ENCODE results near the gene PRPF40A.

PRPF40A gene

GRCh38 chr2:152651834-152652233, 65.4 kb downstream of the PRPF40A start:
- DNase-seq (ENCODE audit: low read depth in 2 of 2), result no peak

GRCh38 chr2:152650768-152651371, 66.4 kb downstream of the PRPF40A start:
- no peak for DNase-seq (ENCODE audit: low read depth in 2 of 2)

GRCh38 chr2:152649997-152650396, 67.3 kb downstream of the PRPF40A start:
- DNase-seq (ENCODE audit: low read depth in 2 of 2), result no peak

GRCh38 chr2:152648336-152648735, 68.9 kb downstream of the PRPF40A start:
- DNase-seq (ENCODE audit: low read depth in 2 of 2), result no peak

- DNase-seq (ENCODE audit: low read depth in 2 of 2), result no peak
These were observed 69.7 kb downstream of the PRPF40A start for GRCh38 chr2:152647552-152647951.

GRCh38 chr2:152646775-152647174, 70.5 kb downstream of the PRPF40A start:
- no peak for DNase-seq (ENCODE audit: low read depth in 2 of 2)

GRCh38 chr2:152646264-152646663, 71.0 kb downstream of the PRPF40A start:
- DNase-seq (ENCODE audit: low read depth in 2 of 2), result no peak

GRCh38 chr2:152644189-152644873, 72.9 kb downstream of the PRPF40A start:
- no peak for DNase-seq (ENCODE audit: low read depth in 2 of 2)

GRCh38 chr2:152638590-152638989, 78.7 kb downstream of the PRPF40A start:
- no peak for DNase-seq (ENCODE audit: low read depth in 2 of 2)

GRCh38 chr2:152638056-152638455, 79.2 kb downstream of the PRPF40A start:
- DNase-seq (ENCODE audit: low read depth in 2 of 2), result no peak

- no peak for DNase-seq (ENCODE audit: low read depth in 2 of 2)
These were observed 80.0 kb downstream of the PRPF40A start for GRCh38 chr2:152637251-152637650.

- DNase-seq (ENCODE audit: low read depth in 2 of 2), result peak; percentile 19 to 21
These were observed 81.5 kb downstream of the PRPF40A start for GRCh38 chr2:152635635-152636298.

- no peak for DNase-seq (ENCODE audit: low read depth in 2 of 2)
These were observed 84.5 kb downstream of the PRPF40A start for GRCh38 chr2:152632736-152633135.

- DNase-seq (ENCODE audit: low read depth in 2 of 2), result no peak
These were observed 86.8 kb downstream of the PRPF40A start for GRCh38 chr2:152630466-152630865.

GRCh38 chr2:152629202-152629601, 88.1 kb downstream of the PRPF40A start:
- DNase-seq (ENCODE audit: low read depth in 2 of 2), result no peak

GRCh38 chr2:152627351-152627957, 89.8 kb downstream of the PRPF40A start:
- no peak for DNase-seq (ENCODE audit: low read depth in 2 of 2)

- no peak for DNase-seq (ENCODE audit: low read depth in 2 of 2)
These were observed 90.3 kb downstream of the PRPF40A start for GRCh38 chr2:152626911-152627339.

- no peak for DNase-seq (ENCODE audit: low read depth in 2 of 2)
These were observed 92.5 kb downstream of the PRPF40A start for GRCh38 chr2:152624805-152625204.

GRCh38 chr2:152623775-152624174, 93.5 kb downstream of the PRPF40A start:
- no peak for DNase-seq (ENCODE audit: low read depth in 2 of 2)

- no peak for DNase-seq (ENCODE audit: low read depth in 2 of 2)
These were observed 94.1 kb downstream of the PRPF40A start for GRCh38 chr2:152623076-152623740.

GRCh38 chr2:152622219-152622618, 95.0 kb downstream of the PRPF40A start:
- DNase-seq (ENCODE audit: low read depth in 2 of 2), result no peak

- DNase-seq (ENCODE audit: low read depth in 2 of 2), result no peak
These were observed 96.3 kb downstream of the PRPF40A start for GRCh38 chr2:152620985-152621384.
